GM12878 (cell line): ENCODE data around the gene LRP5.

Experiments
- CHD2 ChIP-seq: IDR thresholded peaks from 2 replicates; pipeline ENCODE4 v1.6.1; 2011; ENCODE audit warnings: low read depth, low read length, improper control_type of control experiment, borderline replicate concordance
- EZH2 ChIP-seq: IDR thresholded peaks from 2 replicates; pipeline ENCODE4 v1.6.1; 2012; ENCODE audit warnings: low read depth, mild to moderate bottlenecking, control low read depth, inconsistent platforms, low read length, borderline replicate concordance; ENCODE audit not compliant: control insufficient read depth
- FOXM1 ChIP-seq: IDR thresholded peaks from 2 replicates; pipeline ENCODE4 v1.6.1; 2012; ENCODE audit warnings: low read depth, mild to moderate bottlenecking, inconsistent platforms, low read length, moderate library complexity
- NFIC ChIP-seq: IDR thresholded peaks from 2 replicates; pipeline ENCODE4 v1.6.1; 2012; ENCODE audit warnings: low read depth, mild to moderate bottlenecking, inconsistent platforms, low read length, moderate library complexity
- TF ChIP-seq, protein P1 (sequence below), 3 experiments: IDR thresholded peaks in 2 of 3; conservative IDR thresholded peaks in 1 of 3; 2 replicates each; pipeline ENCODE4 v1.5.1; 2011; ENCODE audit warnings: low read depth in 3 of 3, low read length in 3 of 3, mild to moderate bottlenecking in 3 of 3, control low read depth in 2 of 3, moderate library complexity in 2 of 3, inconsistent platforms in 1 of 3, mixed read lengths in 1 of 3; ENCODE audit not compliant: control insufficient read depth in 2 of 3, insufficient read depth in 1 of 3; ENCODE audit errors: extremely low read depth in 1 of 3
- TF ChIP-seq, protein P2 (sequence below): IDR thresholded peaks from 2 replicates; pipeline ENCODE4 v1.6.1; 2011; ENCODE audit warnings: low read depth, mild to moderate bottlenecking, low read length, moderate library complexity, borderline replicate concordance; ENCODE audit errors: extremely low read depth
- TF ChIP-seq, protein P3 (sequence below): IDR thresholded peaks from 2 replicates; pipeline ENCODE4 v1.6.1; 2012; ENCODE audit warnings: low read depth, low read length, improper control_type of control experiment

GRCh38 chr11:68390315-68390714 lies 77.9 kb downstream of the LRP5 start:
- TF ChIP-seq FOXM1 (no peak), NFIC (no peak), EZH2 (no peak), CHD2 (no peak)
- TF ChIP-seq, protein P1, sequence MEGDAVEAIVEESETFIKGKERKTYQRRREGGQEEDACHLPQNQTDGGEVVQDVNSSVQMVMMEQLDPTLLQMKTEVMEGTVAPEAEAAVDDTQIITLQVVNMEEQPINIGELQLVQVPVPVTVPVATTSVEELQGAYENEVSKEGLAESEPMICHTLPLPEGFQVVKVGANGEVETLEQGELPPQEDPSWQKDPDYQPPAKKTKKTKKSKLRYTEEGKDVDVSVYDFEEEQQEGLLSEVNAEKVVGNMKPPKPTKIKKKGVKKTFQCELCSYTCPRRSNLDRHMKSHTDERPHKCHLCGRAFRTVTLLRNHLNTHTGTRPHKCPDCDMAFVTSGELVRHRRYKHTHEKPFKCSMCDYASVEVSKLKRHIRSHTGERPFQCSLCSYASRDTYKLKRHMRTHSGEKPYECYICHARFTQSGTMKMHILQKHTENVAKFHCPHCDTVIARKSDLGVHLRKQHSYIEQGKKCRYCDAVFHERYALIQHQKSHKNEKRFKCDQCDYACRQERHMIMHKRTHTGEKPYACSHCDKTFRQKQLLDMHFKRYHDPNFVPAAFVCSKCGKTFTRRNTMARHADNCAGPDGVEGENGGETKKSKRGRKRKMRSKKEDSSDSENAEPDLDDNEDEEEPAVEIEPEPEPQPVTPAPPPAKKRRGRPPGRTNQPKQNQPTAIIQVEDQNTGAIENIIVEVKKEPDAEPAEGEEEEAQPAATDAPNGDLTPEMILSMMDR (IDR thresholded peaks at IDR 0.05 in 2 of 3, conservative IDR thresholded peaks at IDR 0.05 in 1 of 3; ENCODE audit: control insufficient read depth in 2 of 3, extremely low read depth in 1 of 3, insufficient read depth in 1 of 3, low read depth in 3 of 3, low read length in 3 of 3), result no peak
- TF ChIP-seq, protein P2, sequence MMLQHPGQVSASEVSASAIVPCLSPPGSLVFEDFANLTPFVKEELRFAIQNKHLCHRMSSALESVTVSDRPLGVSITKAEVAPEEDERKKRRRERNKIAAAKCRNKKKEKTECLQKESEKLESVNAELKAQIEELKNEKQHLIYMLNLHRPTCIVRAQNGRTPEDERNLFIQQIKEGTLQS, result no peak
- TF ChIP-seq, protein P3, sequence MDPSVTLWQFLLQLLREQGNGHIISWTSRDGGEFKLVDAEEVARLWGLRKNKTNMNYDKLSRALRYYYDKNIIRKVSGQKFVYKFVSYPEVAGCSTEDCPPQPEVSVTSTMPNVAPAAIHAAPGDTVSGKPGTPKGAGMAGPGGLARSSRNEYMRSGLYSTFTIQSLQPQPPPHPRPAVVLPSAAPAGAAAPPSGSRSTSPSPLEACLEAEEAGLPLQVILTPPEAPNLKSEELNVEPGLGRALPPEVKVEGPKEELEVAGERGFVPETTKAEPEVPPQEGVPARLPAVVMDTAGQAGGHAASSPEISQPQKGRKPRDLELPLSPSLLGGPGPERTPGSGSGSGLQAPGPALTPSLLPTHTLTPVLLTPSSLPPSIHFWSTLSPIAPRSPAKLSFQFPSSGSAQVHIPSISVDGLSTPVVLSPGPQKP, result no peak
